ENCODE data around the gene AGBL4.

AGBL4 gene

DNA sequence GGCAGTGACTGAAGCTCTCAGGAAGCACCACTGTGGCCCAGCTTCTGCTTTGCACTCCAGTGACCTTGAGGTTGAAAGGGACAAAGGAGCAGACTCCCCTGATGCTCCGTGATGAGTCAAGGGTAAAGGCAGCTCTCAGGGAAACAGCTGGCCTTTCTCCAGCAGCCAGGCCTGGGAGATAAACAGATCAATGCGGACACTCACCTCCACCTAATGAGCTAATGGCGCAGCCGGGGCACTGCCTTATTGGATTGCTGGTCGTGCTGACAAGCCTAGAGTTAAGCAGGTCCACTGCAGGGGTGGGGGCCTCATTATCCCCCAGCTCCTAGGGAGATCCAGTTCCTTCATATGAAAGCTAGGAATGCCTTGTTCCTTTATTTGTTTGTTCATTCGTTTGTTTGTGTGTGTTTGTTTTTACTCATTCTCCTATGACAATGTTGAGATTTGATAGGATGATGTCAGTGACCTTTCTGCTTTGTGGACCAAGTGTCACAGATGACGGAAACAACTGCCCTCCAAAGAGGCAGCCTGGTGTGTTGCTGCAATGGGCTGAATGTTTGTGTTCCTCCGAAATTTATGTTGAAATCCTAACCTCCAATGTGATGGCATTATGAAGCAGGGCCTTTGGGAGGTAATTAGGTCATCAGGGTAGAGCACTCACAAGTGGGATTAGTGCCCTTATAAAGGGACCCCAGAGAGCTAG is 1105.7 kb downstream of the AGBL4 start:
- H3K27ac ChIP-seq (ENCODE audit: low read depth, low read length), result no peak overlapping the region
- no peak overlapping the region for H3K9ac ChIP-seq (ENCODE audit: low read length)
- H3K9me3 ChIP-seq (ENCODE audit: low read length), result no peaks in the 10 kb centered on the region
- H3K27me3 ChIP-seq (ENCODE audit: control insufficient read depth in 1 of 2, insufficient read depth in 2 of 2, low read length in 2 of 2), result no peaks in the 10 kb centered on the region
- H3K36me3 ChIP-seq (ENCODE audit: insufficient read depth, low read length), result no peaks in the 10 kb centered on the region
- peaks cover 7% of the 10 kb centered on the region for H3K4me1 ChIP-seq (ENCODE audit: insufficient read depth, low read length)
- H3K4me3 ChIP-seq (ENCODE audit: low read depth in 1 of 2, low read length in 2 of 2), result no peak overlapping the region

DNA sequence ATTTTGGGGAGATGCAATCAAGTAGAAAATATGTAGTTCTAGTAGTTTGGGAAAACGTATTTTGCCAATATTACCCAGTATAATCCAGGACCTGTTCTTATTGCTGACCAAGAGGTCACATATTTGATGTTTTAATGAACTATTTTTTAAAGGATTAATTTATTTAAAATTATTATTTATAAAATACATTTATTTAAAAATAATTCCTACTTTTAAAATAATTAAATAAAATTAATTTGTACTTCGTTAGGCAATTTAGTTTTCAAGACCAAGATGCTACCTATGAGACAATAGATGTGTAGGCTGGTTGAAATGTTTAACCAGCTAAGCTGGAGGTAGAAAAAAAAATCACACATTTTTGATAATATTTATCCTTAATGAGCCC is 1106.7 kb downstream of the AGBL4 start:
- H3K27me3 ChIP-seq (ENCODE audit: control insufficient read depth in 1 of 2, insufficient read depth in 2 of 2, low read length in 2 of 2), result no peaks in the 10 kb centered on the region
- H3K27ac ChIP-seq (ENCODE audit: low read depth, low read length), result no peak overlapping the region

DNA sequence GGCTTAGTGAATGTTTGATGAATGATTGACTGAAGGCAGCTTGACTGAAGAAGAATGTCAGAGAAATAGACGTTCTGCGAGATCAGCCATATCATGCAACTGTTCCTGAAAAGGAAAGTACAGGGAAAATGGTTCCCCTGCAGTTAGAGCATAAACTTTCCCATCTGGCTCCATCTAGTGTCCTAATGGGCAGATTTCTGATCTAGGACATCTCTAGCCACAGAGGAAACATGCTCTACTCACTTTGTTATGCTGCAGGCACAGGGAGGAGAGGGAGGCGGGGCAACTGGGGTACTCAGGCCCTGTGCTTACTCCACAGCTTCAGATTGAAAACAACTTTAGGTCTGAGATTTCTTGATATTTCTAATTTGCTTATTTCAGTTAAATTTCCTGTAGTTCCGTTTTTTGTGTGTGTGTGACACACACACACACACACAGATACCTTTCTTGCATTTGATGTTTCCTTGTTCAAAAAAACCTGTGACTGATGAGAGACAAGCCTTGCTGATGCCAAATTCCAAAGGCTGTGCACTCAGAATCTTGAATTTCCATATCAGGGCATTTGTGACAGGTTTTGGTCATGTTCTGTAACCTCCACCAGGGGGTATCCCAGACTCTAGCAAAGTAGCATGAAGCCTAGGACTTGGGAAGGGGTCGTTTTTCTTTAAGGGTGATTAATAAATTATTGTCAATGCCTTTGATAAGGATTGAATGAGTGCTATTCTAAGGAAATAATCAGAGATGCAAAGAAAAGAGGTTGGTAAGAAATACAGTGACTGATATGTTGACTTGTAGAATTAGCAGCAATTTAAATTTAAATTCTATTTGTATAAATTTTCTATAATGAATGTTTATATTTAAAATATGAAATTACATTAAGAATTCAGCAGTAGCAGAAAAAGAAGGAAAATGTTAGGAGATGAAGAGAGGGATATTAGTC is 1107.4 kb downstream of the AGBL4 start:
- H3K4me1 ChIP-seq (ENCODE audit: insufficient read depth, low read length), result peaks cover 7% of the 10 kb centered on the region
- no peak overlapping the region for H3K9ac ChIP-seq (ENCODE audit: low read length)
- no peak overlapping the region for H3K4me3 ChIP-seq (ENCODE audit: low read depth in 1 of 2, low read length in 2 of 2)
- no peaks in the 10 kb centered on the region for H3K27me3 ChIP-seq (ENCODE audit: control insufficient read depth in 1 of 2, insufficient read depth in 2 of 2, low read length in 2 of 2)
- H3K27ac ChIP-seq (ENCODE audit: low read depth, low read length), result no peak overlapping the region
- H3K36me3 ChIP-seq (ENCODE audit: insufficient read depth, low read length), result no peaks in the 10 kb centered on the region
- no peaks in the 10 kb centered on the region for H3K9me3 ChIP-seq (ENCODE audit: low read length)

More for the DNA sequence above, 1106.7 kb downstream of the AGBL4 start:
- Histone ChIP-seq H3K9ac (ENCODE audit: low read length) (no peak overlapping the region), H3K9me3 (ENCODE audit: low read length) (no peaks in the 10 kb centered on the region), H3K36me3 (ENCODE audit: insufficient read depth, low read length) (no peaks in the 10 kb centered on the region), H3K4me1 (ENCODE audit: insufficient read depth, low read length) (peaks cover 7% of the 10 kb centered on the region), H3K4me3 (ENCODE audit: low read depth in 1 of 2, low read length in 2 of 2) (no peak overlapping the region)

DNA sequence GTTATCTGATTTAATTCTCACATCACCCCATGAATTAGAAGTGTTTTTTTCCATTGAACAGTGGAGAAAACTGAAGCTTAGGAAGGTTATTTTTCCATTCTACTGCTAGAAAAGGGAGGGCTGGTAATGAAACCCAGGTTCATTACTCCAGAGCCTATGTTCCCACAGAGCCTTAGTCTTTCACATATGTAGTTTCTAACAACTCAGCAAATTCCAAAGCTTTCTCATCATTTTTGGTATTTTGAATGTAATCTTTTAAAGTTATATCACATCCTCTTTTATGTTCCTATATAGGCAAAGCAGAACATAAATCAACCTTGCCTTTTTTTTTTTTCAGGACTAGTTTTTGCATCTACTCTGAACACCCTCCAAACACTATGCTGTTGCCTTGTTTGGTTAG is 1115.1 kb downstream of the AGBL4 start:
- no peak overlapping the region for H3K4me3 ChIP-seq (ENCODE audit: low read depth in 1 of 2, low read length in 2 of 2)
- no peak overlapping the region for H3K27ac ChIP-seq (ENCODE audit: low read depth, low read length)
- no peaks in the 10 kb centered on the region for H3K36me3 ChIP-seq (ENCODE audit: insufficient read depth, low read length)

DNA sequence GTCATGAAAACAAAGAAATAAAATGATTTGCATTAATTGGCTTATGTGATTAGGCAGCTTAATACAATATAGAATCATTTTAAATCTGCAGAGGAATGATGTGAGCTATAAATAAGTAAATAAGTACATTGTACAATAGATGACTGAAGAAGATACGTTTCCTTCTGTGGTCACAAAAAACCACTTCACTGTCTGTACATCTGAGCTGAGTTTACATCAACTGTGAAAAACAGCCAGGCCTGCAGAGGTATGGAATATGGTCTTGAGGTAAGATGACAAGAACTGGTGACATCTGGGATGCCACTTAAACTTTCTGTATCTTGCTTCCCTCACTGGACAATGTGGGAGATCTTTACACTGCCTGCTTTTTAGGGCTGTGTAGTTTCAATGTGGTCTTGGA is 1117.0 kb downstream of the AGBL4 start:
- Histone ChIP-seq H3K9ac (ENCODE audit: low read length) (no peak overlapping the region), H3K4me3 (ENCODE audit: low read depth in 1 of 2, low read length in 2 of 2) (no peak overlapping the region), H3K27ac (ENCODE audit: low read depth, low read length) (no peak overlapping the region), H3K27me3 (ENCODE audit: control insufficient read depth in 1 of 2, insufficient read depth in 2 of 2, low read length in 2 of 2) (no peaks in the 10 kb centered on the region), H3K4me1 (ENCODE audit: insufficient read depth, low read length) (no peaks in the 10 kb centered on the region), H3K36me3 (ENCODE audit: insufficient read depth, low read length) (no peaks in the 10 kb centered on the region), H3K9me3 (ENCODE audit: low read length) (no peaks in the 10 kb centered on the region)

More for the DNA sequence above, 1115.1 kb downstream of the AGBL4 start:
- Histone ChIP-seq H3K4me1 (ENCODE audit: insufficient read depth, low read length) (no peaks in the 10 kb centered on the region), H3K9ac (ENCODE audit: low read length) (no peak overlapping the region), H3K27me3 (ENCODE audit: control insufficient read depth in 1 of 2, insufficient read depth in 2 of 2, low read length in 2 of 2) (no peaks in the 10 kb centered on the region), H3K9me3 (ENCODE audit: low read length) (no peaks in the 10 kb centered on the region)

DNA sequence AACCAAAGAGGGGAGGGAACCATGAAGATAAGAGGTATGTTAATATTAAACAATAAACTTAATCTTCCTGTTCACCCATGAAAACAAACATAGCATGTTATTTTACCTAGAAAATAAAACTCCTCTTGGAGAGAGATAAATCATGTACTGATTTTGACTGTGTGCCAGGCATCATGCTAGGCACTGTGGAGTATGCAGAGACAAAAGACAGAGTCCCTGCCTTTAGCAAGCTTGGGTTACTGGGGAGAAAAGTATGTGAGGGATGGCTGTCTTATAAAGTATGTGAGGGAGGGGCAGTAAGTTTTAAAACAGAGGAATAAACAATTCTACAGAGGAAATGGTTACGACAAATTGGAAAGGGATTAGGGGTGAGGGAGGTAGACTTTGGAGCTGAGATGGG is 1117.6 kb downstream of the AGBL4 start:
- H3K27me3 ChIP-seq (ENCODE audit: control insufficient read depth in 1 of 2, insufficient read depth in 2 of 2, low read length in 2 of 2), result no peaks in the 10 kb centered on the region
- H3K4me3 ChIP-seq (ENCODE audit: low read depth in 1 of 2, low read length in 2 of 2), result no peak overlapping the region
- H3K9me3 ChIP-seq (ENCODE audit: low read length), result no peaks in the 10 kb centered on the region
- no peaks in the 10 kb centered on the region for H3K4me1 ChIP-seq (ENCODE audit: insufficient read depth, low read length)
- no peak overlapping the region for H3K9ac ChIP-seq (ENCODE audit: low read length)
- H3K36me3 ChIP-seq (ENCODE audit: insufficient read depth, low read length), result no peaks in the 10 kb centered on the region
- no peak overlapping the region for H3K27ac ChIP-seq (ENCODE audit: low read depth, low read length)

DNA sequence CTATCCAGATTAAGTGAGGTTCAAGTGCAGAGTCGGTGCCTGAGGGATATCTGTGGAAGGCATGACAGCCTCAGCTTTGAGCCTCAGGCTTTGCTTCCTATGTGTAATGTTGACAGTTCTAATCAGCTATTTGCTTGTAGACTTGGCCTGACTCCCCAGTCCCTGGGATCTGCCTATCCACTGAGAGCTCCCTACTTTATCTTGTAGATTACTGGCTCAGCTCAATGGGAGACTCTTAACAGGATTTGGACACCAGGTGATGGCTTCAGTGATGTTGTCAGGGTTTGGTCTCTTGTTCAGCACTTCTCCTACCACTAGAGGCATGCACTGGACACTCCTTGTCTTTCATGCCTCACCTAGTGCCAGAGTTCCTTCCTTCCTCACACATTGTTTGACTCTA is 1120.5 kb downstream of the AGBL4 start:
- H3K27me3 ChIP-seq (ENCODE audit: control insufficient read depth in 1 of 2, insufficient read depth in 2 of 2, low read length in 2 of 2), result no peaks in the 10 kb centered on the region
- H3K4me3 ChIP-seq (ENCODE audit: low read depth in 1 of 2, low read length in 2 of 2), result no peak overlapping the region
- H3K9ac ChIP-seq (ENCODE audit: low read length), result no peak overlapping the region
- no peak overlapping the region for H3K27ac ChIP-seq (ENCODE audit: low read depth, low read length)
- H3K4me1 ChIP-seq (ENCODE audit: insufficient read depth, low read length), result no peaks in the 10 kb centered on the region
- no peaks in the 10 kb centered on the region for H3K9me3 ChIP-seq (ENCODE audit: low read length)
- H3K36me3 ChIP-seq (ENCODE audit: insufficient read depth, low read length), result no peaks in the 10 kb centered on the region

DNA sequence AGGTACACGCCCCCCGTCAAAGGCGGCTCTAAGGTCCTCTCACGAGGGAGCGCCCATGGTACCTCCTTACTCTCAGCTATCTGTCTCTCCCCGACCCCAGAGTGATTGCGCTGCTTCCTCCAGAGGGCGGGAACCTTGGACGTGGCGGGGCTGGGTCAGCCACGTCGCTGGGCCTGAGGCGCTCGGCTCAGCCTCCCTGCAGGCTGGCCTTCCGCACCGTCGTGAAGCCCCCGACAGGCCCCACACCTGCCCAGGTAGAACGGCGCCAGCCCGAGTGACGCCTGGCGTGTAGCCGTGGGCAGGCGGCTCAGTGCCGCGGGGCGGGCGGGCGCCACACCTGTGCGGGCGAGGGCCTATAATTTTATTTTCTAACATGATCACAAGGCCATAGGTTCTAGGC is 1124.9 kb downstream of the AGBL4 start:
- Histone ChIP-seq H3K4me3 (ENCODE audit: low read depth in 1 of 2, low read length in 2 of 2) (no peak overlapping the region), H3K27me3 (ENCODE audit: control insufficient read depth in 1 of 2, insufficient read depth in 2 of 2, low read length in 2 of 2) (no peaks in the 10 kb centered on the region), H3K4me1 (ENCODE audit: insufficient read depth, low read length) (no peaks in the 10 kb centered on the region), H3K9ac (ENCODE audit: low read length) (no peak overlapping the region), H3K9me3 (ENCODE audit: low read length) (no peaks in the 10 kb centered on the region), H3K36me3 (ENCODE audit: insufficient read depth, low read length) (no peaks in the 10 kb centered on the region), H3K27ac (ENCODE audit: low read depth, low read length) (no peak overlapping the region)

DNA sequence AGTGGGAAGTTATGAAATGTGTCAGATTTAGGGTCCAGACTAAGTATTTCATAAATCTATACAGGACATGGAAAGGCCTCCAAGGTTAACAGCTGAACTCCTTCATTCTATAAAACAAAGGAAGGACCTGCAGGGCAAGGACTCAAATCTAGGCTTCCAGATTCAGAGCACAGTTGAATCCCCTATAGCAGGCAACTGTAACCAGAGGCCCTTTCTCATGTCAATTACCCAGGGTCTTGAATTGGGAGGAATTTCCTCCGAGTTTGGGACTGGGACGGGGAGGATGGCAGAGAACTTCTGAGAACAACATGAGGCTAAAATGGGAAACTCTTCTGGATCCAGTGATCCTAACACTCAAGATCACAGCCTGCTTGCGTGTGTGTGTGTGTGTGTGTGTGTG is 1134.1 kb downstream of the AGBL4 start:
- Histone ChIP-seq H3K36me3 (ENCODE audit: insufficient read depth, low read length) (no peaks in the 10 kb centered on the region), H3K27me3 (ENCODE audit: control insufficient read depth in 1 of 2, insufficient read depth in 2 of 2, low read length in 2 of 2) (no peaks in the 10 kb centered on the region), H3K4me3 (ENCODE audit: low read depth in 1 of 2, low read length in 2 of 2) (no peak overlapping the region), H3K27ac (ENCODE audit: low read depth, low read length) (no peak overlapping the region), H3K9ac (ENCODE audit: low read length) (no peak overlapping the region), H3K9me3 (ENCODE audit: low read length) (no peaks in the 10 kb centered on the region), H3K4me1 (ENCODE audit: insufficient read depth, low read length) (no peaks in the 10 kb centered on the region)

DNA sequence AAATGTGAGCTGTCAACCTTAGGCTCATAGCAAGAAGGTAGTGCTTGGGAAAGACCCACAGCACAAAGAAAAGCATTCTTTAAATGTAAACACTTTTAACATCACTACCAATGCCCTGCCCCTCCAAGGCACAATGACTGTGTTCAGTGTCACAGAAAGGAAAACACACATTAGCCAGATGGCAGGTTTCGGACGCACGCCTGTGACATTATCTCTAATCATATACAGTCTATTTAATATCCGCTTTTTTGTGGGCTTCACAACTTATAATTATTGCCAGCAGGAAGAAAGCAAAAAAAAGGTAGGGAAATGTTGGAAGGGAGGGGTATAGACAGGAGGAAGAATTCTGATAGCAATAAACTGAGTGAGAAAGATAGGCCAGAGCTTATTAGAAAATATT is 1134.7 kb downstream of the AGBL4 start:
- no peak overlapping the region for H3K9ac ChIP-seq (ENCODE audit: low read length)
- H3K9me3 ChIP-seq (ENCODE audit: low read length), result no peaks in the 10 kb centered on the region
- no peaks in the 10 kb centered on the region for H3K27me3 ChIP-seq (ENCODE audit: control insufficient read depth in 1 of 2, insufficient read depth in 2 of 2, low read length in 2 of 2)
- no peak overlapping the region for H3K27ac ChIP-seq (ENCODE audit: low read depth, low read length)
- no peaks in the 10 kb centered on the region for H3K36me3 ChIP-seq (ENCODE audit: insufficient read depth, low read length)
- no peak overlapping the region for H3K4me3 ChIP-seq (ENCODE audit: low read depth in 1 of 2, low read length in 2 of 2)
- H3K4me1 ChIP-seq (ENCODE audit: insufficient read depth, low read length), result no peaks in the 10 kb centered on the region

DNA sequence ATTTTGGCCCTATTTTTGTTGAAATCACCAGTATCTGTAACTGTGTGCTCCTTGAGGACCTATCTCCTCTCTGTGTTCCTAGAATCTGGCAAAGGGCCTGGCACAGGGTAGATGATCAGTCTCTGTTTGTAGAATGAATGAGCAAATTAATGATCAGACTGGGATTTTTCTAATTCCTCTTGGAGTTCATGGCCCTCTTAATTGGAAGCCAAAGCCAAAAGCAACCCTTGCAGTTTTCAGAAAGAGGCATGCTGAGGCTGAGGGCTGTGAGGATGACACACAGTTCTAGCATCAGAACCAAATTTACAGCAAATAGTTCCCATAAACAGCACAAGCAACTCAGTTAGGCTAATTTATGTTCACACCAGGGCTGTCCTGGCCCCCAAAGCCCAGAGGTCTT is 1136.0 kb downstream of the AGBL4 start:
- Histone ChIP-seq H3K9ac (ENCODE audit: low read length) (no peak overlapping the region), H3K36me3 (ENCODE audit: insufficient read depth, low read length) (no peaks in the 10 kb centered on the region), H3K9me3 (ENCODE audit: low read length) (no peaks in the 10 kb centered on the region), H3K4me1 (ENCODE audit: insufficient read depth, low read length) (no peaks in the 10 kb centered on the region), H3K4me3 (ENCODE audit: low read depth in 1 of 2, low read length in 2 of 2) (no peak overlapping the region), H3K27me3 (ENCODE audit: control insufficient read depth in 1 of 2, insufficient read depth in 2 of 2, low read length in 2 of 2) (no peaks in the 10 kb centered on the region), H3K27ac (ENCODE audit: low read depth, low read length) (no peak overlapping the region)
